ENCODE results near the gene CASS4. TPM values are rescaled to one million over a fixed set of nuclear protein-coding genes. Genes with fewer than 3 reads are reported as not detected.

Gene CASS4
- total RNA-seq, 2 donors from 2014 or later, result 0.59 to 1.2 TPM

Small RNAs within 50 kb of the gene (small RNA-seq; reads per million reads assigned to genes)
- gene RPL39P, result 0 reads per million in 2 donors

Other genes starting within 250 kb of the CASS4 start
- not detected for gene MC3R, start 163.5 kb upstream of the CASS4 start, total RNA-seq
- 100 to 1,000 TPM in 1 of 2 donors, 10 to 100 TPM in 1; 66.5 to 159 TPM for gene FAM210B, start 53.3 kb upstream of the CASS4 start, total RNA-seq
- 1 to 10 TPM; 2.6 to 9.9 TPM for gene AURKA, start 20.0 kb upstream of the CASS4 start, total RNA-seq
- 10 to 100 TPM; 35.1 to 40.2 TPM for gene CSTF1, start 19.6 kb upstream of the CASS4 start, total RNA-seq
- gene RTF2, start 56.4 kb downstream of the CASS4 start, total RNA-seq, result 10 to 100 TPM; 71.3 to 81.7 TPM
- gene FAM209A, start 112.5 kb downstream of the CASS4 start, total RNA-seq, result 1 to 10 TPM in 1 of 2 donors, not detected in 1; 1.6 TPM
- 1 to 10 TPM in 1 of 2 donors, not detected in 1; 7.6 TPM for gene FAM209B, start 121.0 kb downstream of the CASS4 start, total RNA-seq
- gene TFAP2C, start 217.0 kb downstream of the CASS4 start, total RNA-seq, result 10 to 100 TPM in 1 of 2 donors, 1 to 10 TPM in 1; 9.4 to 22.4 TPM